HG02943 (cell line): ENCODE data around the gene SLC2A13.
"Not testable (repeated sequence)": the region's sequence is repeated elsewhere in the genome, so short reads cannot be mapped to it uniquely, and the experiment has no call there.

Experiments used
- ATAC-seq: cut with Tn5 transposase; IDR thresholded peaks from one replicate; pipeline ENCODE4 v1.9.1; 2021; ENCODE audit warnings: mild to moderate bottlenecking, low read depth, moderate library complexity; ENCODE audit not compliant: unreplicated experiment

SLC2A13 gene

DNA sequence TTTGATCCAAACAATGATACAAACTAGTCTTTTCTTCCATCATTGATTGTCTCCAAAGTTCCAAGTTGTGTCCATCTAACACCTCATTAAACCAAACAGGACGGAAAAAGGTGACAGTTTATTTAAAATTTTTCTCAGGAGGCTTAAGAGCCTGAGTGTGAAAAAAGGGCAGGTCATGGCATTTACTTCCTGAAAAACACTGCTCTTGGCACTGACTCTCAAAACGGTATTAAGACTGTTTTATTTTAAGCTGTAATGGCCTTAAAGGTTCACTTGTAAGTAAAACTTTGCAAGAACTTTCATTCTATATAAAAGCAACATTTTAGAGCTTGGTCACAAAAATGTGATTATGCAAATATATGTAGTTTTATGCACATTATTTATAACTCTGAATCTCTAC is 222.5 kb downstream of the SLC2A13 start:
- no peak for ATAC-seq

DNA sequence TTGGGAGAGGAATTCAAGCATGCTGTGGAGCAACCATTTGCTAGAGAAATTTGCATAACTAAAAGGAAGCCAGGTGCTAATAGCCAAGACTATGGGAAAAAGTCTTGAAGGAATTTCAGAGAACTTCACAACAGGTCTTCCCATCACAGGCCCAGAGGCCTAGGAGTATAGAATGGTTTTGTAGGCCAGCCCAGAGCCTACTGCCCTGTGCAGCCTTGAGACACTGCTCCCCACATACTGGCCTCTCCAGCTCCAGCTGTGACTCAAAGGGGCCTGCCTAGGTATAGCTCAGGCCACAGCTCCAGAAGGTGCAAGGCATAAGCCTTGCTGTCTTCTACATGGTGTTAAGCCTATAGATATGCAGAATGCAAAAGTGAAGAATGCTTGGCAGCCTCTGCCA is 227.1 kb downstream of the SLC2A13 start:
- ATAC-seq, result no peak

DNA sequence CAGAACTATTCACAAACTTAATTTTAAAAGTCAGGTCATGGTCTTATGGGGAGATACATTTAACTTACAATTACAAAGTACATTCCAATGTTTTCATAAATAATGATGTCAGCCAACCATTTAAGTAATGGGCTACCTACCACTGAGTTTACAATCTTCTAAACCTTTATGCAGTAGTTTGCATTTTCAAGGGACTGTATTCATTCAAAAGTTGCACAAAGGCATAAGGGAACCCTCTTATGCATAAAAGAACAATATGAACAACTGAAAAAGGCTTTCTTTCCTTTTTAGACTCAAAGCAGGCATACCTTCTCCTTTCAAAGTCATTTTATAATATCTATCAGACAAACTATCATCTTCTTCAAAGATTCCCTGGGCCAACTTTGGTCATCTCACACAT is 230.2 kb downstream of the SLC2A13 start:
- no peak for ATAC-seq

DNA sequence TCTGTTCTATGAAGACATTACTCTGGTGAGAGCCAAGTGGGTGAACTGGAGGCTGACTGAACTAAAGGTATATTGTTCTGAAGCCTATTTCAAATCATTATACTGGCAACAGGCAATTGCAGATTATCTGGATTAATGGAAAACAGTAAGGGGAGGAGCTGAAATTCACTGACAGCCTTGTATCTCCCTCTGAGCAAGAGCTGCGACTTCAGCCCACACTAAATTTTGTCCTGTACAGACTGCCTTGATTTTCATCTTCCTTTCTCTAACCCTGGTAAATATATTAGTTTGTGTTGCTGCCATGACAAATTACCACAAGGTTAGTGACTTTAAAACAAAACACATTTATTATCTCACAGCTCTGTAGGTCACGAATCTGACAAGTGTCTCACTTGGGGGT is 231.1 kb downstream of the SLC2A13 start:
- no peak for ATAC-seq

DNA sequence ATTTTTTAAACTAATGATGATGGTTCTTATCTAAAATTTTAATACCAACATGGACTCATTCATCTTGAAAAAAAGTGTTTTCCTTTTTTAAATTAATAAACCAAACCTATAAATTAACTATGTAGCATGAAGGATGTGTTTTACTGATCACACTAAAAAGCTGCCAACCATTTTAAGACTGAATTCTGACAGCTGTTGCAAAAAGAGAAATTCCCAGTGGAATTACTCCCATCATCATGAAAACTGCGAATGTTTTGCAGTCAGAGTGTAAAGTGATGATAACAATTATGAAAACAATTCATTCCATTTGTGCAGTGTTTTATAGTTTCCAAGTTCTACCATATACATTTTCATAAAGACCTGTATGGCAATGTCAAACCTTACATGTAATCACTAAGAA is 232.8 kb downstream of the SLC2A13 start:
- no peak for ATAC-seq

DNA sequence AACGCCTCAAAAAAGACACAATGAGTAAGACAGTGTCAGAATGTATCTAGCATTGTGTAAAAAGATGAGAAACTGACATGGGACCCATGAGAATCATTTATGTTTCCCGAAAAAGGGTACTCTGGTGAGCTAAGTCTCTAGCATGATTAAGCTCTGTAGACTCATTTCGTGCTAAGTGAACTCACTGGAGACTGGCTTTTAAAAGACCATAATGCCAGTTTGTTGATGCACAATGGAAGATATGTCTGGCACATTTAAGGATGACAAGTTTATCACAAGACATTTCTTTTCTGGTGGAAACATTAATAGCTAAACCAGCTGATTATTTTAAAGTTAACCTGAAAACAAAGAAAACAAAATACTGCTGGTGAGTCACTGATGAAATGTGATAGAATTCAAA is 233.5 kb downstream of the SLC2A13 start:
- ATAC-seq, result no peak

DNA sequence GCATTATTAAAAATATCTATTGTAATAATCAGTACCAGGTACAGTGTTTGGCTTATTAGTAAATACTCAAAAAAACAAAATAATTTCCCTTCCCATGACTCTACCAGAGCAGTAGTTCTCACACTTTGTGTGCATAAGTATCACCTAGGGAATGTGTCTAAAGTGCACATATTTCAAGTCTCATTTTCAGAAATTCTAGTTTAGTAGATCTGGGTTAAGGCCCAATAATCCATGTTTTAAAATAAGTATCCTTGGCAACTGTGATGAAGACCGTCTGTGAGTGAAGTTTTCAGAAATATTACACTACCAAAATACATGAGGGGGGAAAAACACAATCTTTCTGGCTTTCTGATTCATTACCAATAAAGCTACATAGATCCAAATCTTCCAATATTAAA is 237.6 kb downstream of the SLC2A13 start:
- ATAC-seq, result no peak

DNA sequence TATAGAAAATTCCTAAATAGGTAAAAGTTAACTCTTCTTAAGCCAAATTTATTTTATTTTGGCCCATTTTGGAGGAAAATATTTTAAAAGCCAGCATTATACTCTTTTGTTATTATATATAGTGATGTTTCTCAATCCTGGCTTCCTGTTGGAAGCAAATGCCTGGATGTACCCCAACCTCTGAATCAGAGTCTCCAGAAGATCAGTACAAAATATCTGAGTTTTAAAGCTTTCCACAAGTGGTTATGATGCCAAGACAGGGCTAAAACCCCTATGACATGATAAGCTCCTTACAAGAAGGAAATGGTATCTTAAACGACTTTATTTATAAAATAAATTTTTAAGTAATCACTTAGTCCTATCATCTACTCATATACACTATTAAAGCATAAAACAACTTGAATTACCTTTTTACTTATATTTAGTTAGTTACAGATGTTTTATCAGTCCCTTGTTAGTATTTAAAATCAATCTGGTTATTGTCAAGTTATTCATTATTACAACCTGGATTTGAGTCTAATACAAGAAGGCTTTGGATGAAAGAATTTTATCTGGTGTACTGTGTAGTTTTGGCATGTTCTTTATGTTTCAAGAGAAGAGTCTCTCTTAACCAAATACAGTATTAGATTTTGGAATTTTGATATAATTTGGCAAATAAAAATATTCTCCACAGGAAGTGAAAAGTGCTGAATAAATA is 238.1 kb downstream of the SLC2A13 start:
- ATAC-seq, result no peak

DNA sequence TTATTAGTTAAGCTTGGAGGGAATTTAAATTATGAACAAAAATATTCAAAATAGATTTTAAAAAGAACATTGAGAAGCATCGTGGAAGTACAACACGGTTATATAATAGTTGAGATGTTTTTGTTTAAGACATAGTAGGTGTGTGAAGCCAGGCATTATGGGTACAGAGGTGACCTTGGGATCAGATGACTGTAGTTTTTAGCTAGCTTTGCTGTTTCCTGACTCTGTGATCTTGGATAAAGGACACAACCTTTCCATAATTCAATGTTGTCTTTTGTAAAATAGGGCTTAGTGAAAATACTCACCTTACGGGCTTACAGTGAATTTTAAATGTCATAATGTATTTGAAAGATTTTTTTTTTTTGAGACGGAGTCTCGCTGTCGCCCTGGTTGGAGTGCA is 239.7 kb downstream of the SLC2A13 start:
- no peak for ATAC-seq

DNA sequence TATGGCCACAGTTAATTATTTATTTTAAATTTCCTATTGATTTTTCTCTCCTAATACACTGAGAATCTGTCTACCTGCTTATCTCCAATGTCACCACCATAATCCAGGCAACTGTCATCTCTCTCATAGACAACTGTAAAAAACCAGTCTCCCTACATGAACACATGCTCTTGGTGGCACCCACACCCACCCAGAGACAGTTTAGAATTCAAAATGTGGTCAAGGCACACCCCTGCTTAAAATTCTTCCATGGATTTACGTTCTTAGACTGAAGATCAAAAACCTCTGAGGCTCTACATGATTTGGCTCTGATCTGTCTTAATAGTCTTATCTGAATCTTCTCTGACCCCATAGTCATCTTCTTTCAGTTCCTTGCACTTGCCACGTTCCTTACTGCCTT is 245.2 kb downstream of the SLC2A13 start:
- ATAC-seq, result no peak

DNA sequence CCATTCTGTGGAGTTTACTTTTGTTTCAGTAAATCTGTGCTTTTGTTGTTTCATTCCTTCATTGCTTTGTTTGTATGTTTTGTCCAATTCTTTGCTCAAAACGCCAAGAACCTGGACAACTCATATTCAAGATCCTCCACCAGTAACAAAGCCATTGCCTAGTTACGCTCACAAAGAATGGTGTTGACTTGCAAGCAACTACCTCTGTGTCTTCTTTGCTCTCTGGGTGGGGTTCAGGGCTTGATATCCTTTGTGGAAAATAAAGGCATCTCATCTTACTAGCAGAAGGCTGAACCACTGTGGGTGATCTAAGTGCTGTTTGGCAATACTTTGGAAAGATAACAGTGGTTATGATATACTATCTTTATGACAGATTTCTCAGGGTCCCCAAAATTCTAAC is 252.9 kb downstream of the SLC2A13 start:
- ATAC-seq, result no peak

DNA sequence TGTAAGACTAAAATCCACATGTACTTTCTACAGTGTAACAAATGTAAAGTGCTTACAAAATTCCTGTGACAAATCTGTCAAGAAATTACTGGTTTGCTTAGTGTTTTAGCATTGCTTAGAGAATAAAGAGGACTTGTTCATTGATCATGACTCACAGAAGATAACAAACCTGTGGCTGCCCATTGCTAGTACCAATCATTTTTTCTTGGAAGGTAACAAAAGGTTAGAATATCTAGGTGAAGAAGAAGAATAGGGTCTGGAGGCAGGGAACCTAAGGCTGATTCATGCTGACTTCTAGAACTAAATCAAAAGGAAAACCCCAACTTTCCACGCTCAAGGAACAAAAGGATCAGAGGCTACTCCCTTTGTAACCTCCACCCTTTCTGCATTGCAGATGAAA is 253.5 kb downstream of the SLC2A13 start:
- no peak for ATAC-seq

DNA sequence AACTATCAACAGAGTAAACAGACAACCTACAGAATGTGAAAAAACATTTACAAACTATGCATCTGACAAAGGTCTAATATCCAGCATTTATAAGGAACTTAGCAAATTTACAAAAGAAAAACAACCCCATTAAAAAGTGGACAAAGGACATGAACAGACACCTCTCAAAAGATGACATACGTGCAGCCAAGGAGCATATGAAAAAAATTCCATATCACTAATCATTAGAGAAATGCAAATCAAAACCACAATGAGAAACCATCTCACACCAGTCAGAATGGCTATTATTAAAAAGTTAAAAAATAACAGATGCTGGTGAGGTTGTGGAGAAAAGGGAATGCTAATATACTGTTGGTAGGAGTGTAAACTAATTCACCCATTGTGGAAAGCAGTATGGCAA is 257.7 kb downstream of the SLC2A13 start:
- not testable (repeated sequence) for ATAC-seq

DNA sequence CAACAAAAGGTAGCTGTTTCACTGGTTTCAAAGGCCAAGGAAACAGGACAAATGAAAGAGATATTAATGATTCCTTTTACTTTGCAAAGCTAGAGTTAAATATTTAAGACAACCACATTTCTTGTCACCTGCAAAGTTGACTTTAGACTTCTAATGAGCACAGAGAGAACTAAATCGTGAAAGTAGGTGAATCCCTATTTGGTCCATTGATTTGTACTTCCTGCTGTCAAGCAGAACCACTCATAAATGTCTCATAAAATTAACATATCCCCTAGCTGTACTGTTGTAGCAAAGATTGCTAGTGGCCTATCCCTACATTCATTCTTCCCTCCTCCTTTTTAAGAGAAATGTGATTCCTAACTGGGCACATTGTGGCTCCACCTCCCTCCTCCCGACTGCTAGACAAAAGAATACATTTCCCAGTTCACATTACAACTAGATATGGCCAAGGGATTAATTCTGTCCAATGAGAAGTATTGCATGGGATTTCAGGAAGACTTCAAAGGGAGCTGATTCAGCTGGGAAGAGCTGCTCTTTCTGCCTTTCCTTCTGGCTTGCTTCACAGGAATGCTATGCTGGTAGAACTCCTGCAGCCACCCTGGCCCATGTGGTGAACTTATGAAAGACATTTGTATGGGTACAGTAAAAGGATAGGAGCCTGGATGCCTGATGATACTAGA is 258.8 kb downstream of the SLC2A13 start:
- no peak for ATAC-seq

DNA sequence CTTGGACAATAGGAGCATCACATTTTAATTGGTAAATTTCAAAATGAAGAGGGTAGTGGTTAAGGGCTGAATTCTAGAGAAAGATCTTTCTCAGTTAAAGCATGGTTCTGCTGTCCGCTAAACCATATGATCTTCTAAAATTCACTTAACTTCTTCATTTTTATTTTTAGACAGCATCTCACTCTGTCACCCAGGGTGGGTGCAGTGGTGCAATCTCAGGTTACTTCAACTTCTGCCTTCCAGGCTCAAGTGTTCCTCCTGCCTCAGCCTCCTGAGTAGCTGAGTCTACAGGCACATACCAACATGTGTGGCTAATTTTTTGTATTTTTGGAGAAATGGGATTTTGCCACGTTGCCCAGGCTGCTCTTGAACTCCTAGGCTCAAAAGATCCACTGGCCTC is 259.6 kb downstream of the SLC2A13 start:
- ATAC-seq, result no peak

DNA sequence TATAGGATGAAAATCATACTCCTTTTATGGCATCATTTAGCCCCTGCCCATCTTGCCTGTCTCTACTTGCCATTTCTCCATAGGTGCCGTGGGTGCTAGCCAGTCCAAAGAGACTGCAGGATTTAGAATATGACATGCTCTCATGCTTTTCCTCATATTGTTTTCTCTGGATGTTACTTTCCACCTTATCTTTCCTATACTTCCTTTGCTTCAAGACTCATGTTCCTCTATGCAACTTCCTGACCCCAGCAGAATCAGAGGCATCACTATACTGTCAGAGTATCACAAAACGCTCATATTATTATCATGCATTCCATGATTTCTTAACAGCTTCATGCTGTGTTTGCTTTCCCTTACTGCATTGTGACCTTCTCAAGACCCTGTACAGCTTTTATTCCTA is 265.5 kb downstream of the SLC2A13 start:
- ATAC-seq, result no peak

DNA sequence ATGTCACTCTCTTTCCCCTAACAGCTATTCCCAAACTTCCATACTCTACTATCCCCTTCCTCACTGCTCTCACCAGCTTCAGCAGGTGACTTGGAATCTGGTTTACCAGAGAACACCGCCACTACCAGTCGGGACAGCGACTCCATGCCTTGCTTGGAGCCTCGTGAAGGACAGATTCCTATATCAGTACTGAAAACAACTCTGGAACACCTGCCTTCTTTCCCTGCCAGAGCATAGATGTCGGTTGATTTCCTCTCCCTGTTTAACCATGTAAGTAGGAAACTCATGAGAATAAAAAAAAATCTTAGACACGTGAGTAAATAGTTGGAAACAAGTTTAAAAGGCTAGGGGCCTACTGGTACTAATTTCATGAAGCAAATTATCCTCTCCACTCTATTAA is 266.8 kb downstream of the SLC2A13 start:
- no peak for ATAC-seq

DNA sequence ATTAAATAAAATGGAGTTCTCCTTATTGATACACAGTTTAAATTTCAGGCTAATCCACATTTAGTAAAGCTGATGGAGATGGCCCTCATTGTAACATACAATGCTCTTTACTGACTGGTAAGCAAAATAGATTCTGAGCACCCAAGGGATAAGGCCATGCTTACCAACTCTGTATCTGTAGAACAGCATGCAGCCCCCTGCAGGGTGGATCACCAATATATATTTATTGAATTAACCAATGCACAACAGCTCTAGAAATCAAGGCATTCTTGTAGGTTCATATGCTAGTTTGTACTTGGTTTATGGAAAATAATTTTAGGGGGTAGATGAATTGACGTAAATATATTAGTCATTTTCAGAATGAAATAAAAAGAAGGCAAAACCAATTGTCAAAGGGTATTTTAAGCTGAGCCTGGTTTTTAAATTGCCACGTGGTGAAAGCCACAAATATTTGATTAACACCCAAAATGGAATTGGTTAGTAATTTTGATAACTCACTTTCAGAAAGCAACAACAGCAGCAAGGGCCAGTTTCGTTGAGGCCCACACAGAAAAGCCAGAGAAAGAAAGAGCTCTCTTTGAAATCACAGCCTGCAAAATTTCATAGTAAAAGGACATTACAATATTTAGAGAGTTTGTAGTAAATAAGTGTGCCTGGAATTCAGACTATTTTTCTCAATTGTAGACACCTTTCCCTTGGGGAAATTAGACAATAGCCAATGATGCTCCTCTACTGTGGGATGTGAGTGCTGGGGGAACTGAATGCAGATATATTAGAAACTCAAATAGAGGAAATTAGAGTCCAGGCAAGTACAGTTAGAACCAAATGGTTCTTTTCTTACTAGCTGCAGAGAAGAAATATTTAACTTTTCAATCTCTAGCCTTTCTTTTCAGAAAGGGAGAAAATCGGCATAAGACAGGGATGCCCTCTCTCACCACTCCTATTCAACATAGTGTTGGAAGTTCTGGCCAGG is 270.1 kb downstream of the SLC2A13 start:
- peak; percentile 50 for ATAC-seq

DNA sequence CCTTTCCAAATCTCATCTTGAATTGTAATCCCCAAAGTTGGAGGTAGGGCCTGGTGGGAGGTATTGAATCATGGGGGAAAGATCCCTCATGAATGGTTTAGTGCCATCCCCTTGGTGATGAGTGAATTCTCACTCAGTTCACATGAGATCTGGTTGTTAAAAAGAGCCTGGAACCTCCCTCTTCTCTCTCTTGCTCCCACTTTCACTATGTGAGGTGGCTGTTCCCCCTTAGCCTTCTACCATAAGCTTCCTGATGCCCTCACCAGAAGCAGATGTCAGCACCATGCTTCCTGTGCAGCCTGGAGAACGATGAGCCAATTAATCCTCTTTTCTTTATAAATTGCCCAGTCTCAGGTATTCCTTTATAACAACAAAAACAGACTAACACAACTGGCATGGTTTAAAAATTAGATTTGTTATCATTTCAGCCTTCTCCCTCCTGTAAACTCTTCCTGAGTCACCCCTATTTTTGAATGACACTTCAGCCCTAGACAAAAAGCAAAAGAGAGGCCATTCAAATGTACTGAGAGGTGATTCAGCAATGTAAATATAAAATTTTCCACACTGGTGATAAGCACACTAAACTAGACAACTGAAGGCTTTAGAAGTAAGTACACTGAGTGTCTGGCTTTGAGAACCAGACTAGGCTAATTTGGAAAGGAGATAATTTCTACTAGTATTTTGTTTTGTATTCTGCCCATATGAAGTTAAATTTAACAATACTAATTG is 274.1 kb downstream of the SLC2A13 start:
- no peak for ATAC-seq

DNA sequence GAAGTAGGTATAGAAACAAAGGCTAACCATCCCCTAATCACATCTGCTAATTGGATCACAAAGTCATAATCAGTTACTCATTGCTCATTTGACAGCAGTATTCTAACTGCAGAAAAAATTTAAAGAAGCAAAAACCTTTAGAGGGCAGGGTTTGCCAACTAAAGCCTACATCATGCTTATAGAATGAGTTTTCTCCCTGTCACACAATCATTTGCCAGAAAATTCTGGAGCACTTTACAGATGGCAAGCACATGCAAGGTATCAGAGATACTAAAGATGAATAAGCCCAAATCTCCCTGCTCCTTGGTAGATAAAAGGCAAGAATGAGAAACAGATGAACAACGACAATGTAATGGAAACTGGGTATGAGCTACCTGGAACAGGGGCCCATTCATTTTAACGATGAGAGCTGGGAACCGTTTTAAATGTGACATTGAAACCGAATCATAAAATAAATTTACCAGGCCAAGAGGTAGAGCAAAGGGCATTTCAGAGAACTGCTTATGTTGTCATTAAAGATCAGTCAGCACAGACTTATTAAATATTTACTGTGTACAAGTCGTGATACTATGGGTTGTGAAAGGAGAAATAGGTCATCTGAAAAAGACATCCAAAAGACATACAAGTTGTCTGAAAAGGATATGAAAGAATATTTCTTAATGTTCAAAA is 274.9 kb downstream of the SLC2A13 start:
- no peak for ATAC-seq
